Measurements from ENCODE around the gene PCDH1.

GRCh38 chr5:141824717-141825116 lies 53.5 kb downstream of the PCDH1 start:
- no peak for TF ChIP-seq CTCF (IDR thresholded peaks at IDR 0.05)
- no peak for TF ChIP-seq POLR2A (IDR thresholded peaks at IDR 0.05)

Data from right lobe of liver (tissue), 4 donors.